GM10266 (cell line): ENCODE measurements around the gene HDHD3.

Source experiments
- DNase-seq: peaks from one replicate; pipeline ENCODE4 v3.0.0; 2012; ENCODE audit errors: extremely low spot score
- CTCF ChIP-seq: IDR thresholded peaks from 2 replicates; pipeline ENCODE4 v1.5.1; 2012; ENCODE audit warnings: mild to moderate bottlenecking, low read depth; ENCODE audit not compliant: control insufficient read depth, insufficient read depth; ENCODE audit errors: missing control alignments

HDHD3 gene

DNA sequence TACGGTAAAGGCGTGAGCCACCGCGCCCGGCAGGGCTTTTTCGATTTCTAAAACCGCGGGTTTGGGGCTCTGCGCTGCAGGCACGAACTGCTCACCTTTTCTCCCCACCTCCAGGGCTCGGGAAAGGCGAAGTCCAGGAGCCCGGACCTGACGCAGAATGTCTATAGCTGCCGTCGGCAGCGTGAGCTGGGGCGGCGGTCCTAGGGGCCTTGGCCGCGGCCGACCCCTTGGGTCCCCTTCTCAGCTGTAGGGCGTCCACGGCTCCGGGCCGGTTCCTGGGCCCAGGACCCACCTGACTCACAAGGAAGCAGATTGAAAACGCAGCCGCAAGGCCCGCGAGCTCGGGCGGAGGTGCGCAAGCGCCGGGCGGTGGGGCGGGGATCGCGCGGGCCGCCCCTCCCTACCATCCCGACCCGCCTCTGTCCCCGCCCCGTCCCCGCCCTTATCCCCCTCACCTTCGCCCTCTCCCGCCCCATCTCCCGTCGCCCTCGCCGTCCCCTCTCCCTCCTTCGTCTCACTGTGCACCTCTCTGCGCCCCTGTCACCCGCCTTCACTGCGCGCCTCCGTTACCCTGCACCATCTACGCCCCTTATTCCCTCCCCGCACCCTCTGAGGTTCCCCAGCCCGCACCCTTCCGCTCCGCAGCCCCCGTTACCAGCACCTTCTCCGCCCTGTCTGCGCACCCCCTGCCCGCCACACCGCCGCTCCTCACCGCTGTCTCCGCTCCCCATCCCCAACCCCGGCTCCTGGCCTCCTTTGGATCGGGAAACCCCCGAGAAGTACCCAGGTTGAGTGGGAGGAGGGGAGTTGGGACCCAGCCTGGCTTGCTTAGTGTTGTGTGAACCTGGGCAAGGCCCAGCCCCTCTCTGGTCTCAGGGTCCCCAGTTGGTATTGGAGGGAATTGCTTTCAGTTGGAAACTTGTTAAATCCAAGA is at the start of gene HDHD3:
HDHD3 (minus strand) TSS at position 353 of the 934 bp plus-strand sequence. CDS start 2,632 bp downstream, outside the sequence.
- DNase-seq, result peak; percentile 88
- TF ChIP-seq CTCF, result no peak

DNA sequence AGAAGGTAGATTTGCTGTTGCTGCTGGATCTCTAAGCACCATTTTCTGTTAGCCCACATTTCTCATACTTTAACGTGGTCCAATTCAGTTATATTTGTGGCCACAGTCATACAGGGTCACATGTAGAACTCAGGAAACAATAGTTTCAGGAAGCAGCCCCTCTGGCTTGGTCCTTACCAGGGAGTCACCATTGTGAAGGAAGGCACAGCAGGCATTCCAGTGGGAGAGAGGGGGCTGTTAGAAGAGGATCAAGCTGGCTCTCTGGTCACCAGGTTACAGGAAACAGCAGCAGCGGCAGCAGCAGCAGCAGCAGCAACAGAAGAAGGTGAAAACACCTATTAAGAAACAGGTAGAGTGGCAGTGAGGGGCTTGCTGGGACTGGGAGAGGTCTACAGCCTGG is 48.3 kb upstream of the HDHD3 start:
- no peak for DNase-seq
- no peak for TF ChIP-seq CTCF

GRCh38 chr9:113421726-113422125 is 44.9 kb upstream of the HDHD3 start:
- DNase-seq, result no peak
- no peak for TF ChIP-seq CTCF

DNA sequence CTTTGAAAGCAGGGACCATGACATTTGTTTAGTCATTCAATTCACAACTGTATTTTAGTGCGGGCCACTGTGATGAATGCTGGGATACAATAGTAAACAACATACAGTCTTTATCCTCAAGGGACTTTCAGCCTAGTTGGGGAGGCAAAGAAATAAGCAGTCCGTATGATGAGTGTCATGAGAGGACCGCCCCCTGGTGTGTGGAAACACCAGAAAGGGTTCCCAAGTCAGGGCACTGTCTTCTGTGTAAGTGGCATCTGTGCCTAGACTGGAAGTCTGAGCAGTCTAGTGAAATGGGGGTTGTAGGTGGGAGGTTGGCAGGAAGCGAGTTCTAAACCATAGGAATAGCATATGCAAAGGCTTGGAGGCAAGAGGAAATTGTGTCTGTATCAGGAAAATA is 40.6 kb upstream of the HDHD3 start:
- DNase-seq, result no peak
- TF ChIP-seq CTCF, result no peak

DNA sequence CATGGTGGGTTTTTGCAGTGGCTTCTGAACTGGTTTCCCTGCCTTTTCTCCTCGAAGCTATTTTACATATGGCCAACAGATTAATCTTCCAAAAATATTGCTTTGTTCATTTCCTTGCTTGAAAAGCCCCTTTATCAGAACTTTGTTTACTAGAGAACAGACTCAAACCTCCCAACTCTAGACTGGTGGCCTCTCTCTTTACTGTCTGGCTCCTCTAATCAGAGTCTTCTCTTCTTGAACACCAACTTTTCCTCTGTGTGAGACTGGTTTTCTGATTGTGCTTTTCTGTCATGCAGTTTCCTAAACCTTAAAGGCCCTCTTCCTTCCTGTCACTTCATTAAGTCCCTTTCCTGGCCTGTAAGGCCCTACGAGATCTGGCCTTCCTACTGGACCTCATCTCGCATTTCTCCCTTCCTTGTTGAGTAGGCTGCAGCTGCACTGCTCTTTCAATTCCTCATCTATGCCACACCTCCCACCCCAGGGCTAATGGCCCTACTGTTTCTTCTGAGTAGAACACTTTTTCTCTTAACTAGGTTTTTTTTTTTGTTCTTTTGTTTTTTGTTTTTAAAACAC is 39.4 kb upstream of the HDHD3 start:
- DNase-seq, result peak; percentile 73
- TF ChIP-seq CTCF, result no peak

DNA sequence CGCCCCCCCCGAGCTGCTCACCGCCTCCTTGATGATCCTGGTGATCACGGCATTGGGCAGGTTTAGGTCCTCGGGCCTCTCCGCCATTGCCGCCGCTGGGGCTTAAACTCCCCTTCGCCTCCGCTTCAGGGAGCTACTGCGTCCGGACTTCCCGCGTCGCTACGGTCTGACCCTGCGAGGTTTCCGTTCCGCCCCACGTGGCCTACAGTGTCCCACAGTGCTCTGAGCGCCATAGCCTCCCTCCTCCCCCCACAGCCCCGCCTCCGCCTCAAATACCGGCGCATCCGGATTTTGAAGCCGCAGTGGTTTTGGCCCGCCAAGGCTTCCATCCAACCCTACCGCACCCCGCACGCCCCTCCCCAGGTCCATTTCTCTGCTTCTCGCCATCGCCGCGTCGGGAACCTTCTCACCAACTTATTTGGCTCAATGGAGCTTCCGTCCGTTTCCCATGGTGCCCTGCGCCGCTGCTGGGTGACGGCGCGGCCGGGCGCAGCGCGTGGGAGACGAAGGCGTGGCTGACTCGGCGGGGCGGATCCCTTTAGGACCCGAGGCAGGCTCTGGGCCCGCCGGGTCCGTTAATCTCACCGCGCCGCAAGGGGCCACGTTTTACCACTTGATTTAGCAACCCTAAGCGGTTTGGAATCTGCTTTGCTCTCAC is 33.5 kb upstream of the HDHD3 start, which contains the start of the genes C9orf43 and POLE3:
C9orf43 (plus strand) TSS at position 541 of the 658 bp plus-strand sequence. CDS start 2,747 bp downstream, outside the sequence.
POLE3 (minus strand) TSS at position 469 of the 658 bp plus-strand sequence; CDS start at position 87, 382 bp downstream.
- TF ChIP-seq CTCF, result no peak

More for the DNA sequence above, 33.5 kb upstream of the HDHD3 start, which contains the start of the genes C9orf43 and POLE3:
- DNase-seq, result peak; percentile 90
